BJ (cell line): Measurements from ENCODE around the gene ZNF410. TPM values are rescaled to one million over a fixed set of nuclear protein-coding genes. Genes with fewer than 3 reads are reported as not detected.

Source experiments
- CTCF ChIA-PET: fragments of 350-600 bp; formaldehyde crosslinking; extraction: SDS; loops from one replicate; lab custom pipeline; 2021; ENCODE audit warnings: antibody characterized with exemption, inconsistent platforms; lab: Yijun Ruan, JAX
- POLR2A ChIA-PET: fragments of 300-600 bp; sonication (Branson Sonifier 250); formaldehyde crosslinking; extraction: SDS; loops from one replicate; lab custom pipeline; 2021; ENCODE audit warnings: antibody characterized with exemption; lab: Charles Lee
- DNase-seq: peaks from one replicate; pipeline ENCODE4 v3.0.0-alpha.2; 2011; ENCODE audit warnings: low read depth
- H3K27me3 ChIP-seq: 2 replicates; pipeline ENCODE4 v1.6.0; 2011; ENCODE audit warnings: low read length; ENCODE audit not compliant: control insufficient read depth, insufficient read depth
- H3K36me3 ChIP-seq: 2 replicates; pipeline ENCODE4 v1.5.1; 2011; ENCODE audit warnings: low read length; ENCODE audit not compliant: control insufficient read depth, insufficient read depth
- H3K4me3 ChIP-seq: 2 replicates; pipeline ENCODE4 v1.5.1; 2011; ENCODE audit warnings: low read depth, mild to moderate bottlenecking, control low read depth, low read length
- polyA plus RNA-seq: library from polyadenylated mRNA; depleted of rRNA; stranded (reverse); fragments of >200 nt; gene quantifications from 2 replicates; pipeline ENCODE4 v1.2.3, GENCODE V29; 2011
- TF ChIP-seq, protein P1 (sequence below): IDR thresholded peaks from 2 replicates; pipeline ENCODE4 v1.5.1; 2011; ENCODE audit warnings: low read depth, mild to moderate bottlenecking, control low read depth, inconsistent platforms, low read length, moderate library complexity; ENCODE audit not compliant: insufficient read depth

Gene ZNF410
- polyA plus RNA-seq, 1 experiment: 44.8 TPM

GRCh38 chr14:73873660-73874059, 13.0 kb upstream of the ZNF410 start:
- ChIA-PET POLR2A (no interaction called here), CTCF (no interaction called here)
- Histone ChIP-seq H3K27me3 (no peaks in the 10 kb centered on the region), H3K4me3 (no peak overlapping the region), H3K36me3 (peaks cover 1% of the 10 kb centered on the region; the same call in 1 of the 2 replicates)
- DNase-seq: no peak
- TF ChIP-seq, protein P1, sequence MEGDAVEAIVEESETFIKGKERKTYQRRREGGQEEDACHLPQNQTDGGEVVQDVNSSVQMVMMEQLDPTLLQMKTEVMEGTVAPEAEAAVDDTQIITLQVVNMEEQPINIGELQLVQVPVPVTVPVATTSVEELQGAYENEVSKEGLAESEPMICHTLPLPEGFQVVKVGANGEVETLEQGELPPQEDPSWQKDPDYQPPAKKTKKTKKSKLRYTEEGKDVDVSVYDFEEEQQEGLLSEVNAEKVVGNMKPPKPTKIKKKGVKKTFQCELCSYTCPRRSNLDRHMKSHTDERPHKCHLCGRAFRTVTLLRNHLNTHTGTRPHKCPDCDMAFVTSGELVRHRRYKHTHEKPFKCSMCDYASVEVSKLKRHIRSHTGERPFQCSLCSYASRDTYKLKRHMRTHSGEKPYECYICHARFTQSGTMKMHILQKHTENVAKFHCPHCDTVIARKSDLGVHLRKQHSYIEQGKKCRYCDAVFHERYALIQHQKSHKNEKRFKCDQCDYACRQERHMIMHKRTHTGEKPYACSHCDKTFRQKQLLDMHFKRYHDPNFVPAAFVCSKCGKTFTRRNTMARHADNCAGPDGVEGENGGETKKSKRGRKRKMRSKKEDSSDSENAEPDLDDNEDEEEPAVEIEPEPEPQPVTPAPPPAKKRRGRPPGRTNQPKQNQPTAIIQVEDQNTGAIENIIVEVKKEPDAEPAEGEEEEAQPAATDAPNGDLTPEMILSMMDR: no peak

GRCh38 chr14:73877790-73878189, 8.9 kb upstream of the ZNF410 start:
- H3K27me3 ChIP-seq: no peaks in the 10 kb centered on the region
- CTCF ChIA-PET: interaction anchor here (1.2 to 2.3 kb wide), 2 partner anchors 51 to 149 kb away, joined by 3 to 6 read pairs; no protein-coding TSS in a partner anchor
- H3K36me3 ChIP-seq: peaks cover 1% of the 10 kb centered on the region; the same call in 1 of the 2 replicates
- DNase-seq: no peak
- H3K4me3 ChIP-seq: no peak overlapping the region
- POLR2A ChIA-PET: interaction anchor here (0.6 kb wide), 1 partner anchor 23 kb away, joined by 4 read pairs; no protein-coding TSS in a partner anchor
- TF ChIP-seq, protein P1: no peak

- no peak for DNase-seq
- ChIA-PET CTCF (interaction anchor here (2.3 kb wide), 1 partner anchor 150 kb away, joined by 6 read pairs; no protein-coding TSS in a partner anchor), POLR2A (no interaction called here)
- H3K4me3 ChIP-seq: no peak overlapping the region
- no peaks in the 10 kb centered on the region for H3K27me3 ChIP-seq
- TF ChIP-seq, protein P1: no peak
- H3K36me3 ChIP-seq: peaks cover 1% of the 10 kb centered on the region; the same call in 1 of the 2 replicates
Observed at GRCh38 chr14:73878436-73878835, 8.2 kb upstream of the ZNF410 start.

GRCh38 chr14:73879027-73879426, 7.6 kb upstream of the ZNF410 start:
- CTCF ChIA-PET: interaction anchor here (2.3 kb wide), 1 partner anchor 150 kb away, joined by 6 read pairs; no protein-coding TSS in a partner anchor

GRCh38 chr14:73884438-73885190, 2.0 kb upstream of the ZNF410 start:
- no peaks in the 10 kb centered on the region for H3K36me3 ChIP-seq
- TF ChIP-seq, protein P1: no peak
- CTCF ChIA-PET: no interaction called here
- POLR2A ChIA-PET: no interaction called here
- no peak for DNase-seq
- H3K27me3 ChIP-seq: no peaks in the 10 kb centered on the region
- H3K4me3 ChIP-seq: no peak overlapping the region

More at GRCh38 chr14:73879027-73879426, 7.6 kb upstream of the ZNF410 start:
- POLR2A ChIA-PET: no interaction called here
- Histone ChIP-seq H3K4me3 (no peak overlapping the region), H3K36me3 (peaks cover 1% of the 10 kb centered on the region; the same call in 1 of the 2 replicates), H3K27me3 (no peaks in the 10 kb centered on the region)
- TF ChIP-seq, protein P1: no peak
- DNase-seq: no peak
